Urinary bladder (tissue), 4 donors: ENCODE data around the gene CNRIP1. TPM values are rescaled to one million over a fixed set of nuclear protein-coding genes. Genes with fewer than 3 reads are reported as not detected.

Experiments
- DNase-seq: peaks from one replicate; pipeline ENCODE4 v3.0.0-alpha.2; 2015; ENCODE audit errors: extremely low spot score
- H3K27ac ChIP-seq: one replicate; pipeline ENCODE4 v1.5.1; 2013; ENCODE audit warnings: low read depth, mild to moderate bottlenecking, moderate library complexity
- H3K36me3 ChIP-seq: one replicate; pipeline ENCODE4 v1.6.1; 2013; ENCODE audit warnings: mild to moderate bottlenecking, moderate library complexity; ENCODE audit not compliant: insufficient read depth
- H3K4me1 ChIP-seq: one replicate; pipeline ENCODE4 v1.6.1; 2013; ENCODE audit warnings: mild to moderate bottlenecking, moderate library complexity; ENCODE audit not compliant: insufficient read depth
- H3K4me3 ChIP-seq: one replicate; pipeline ENCODE4 v1.5.1; 2013; ENCODE audit warnings: low read depth, low read length
- WGBS: extraction: QIAGEN DNeasy Blood & Tissue Kit; methylation state at CpG from one replicate; pipeline ENCODE4 v1.1.7; 2013; 5-methylcytosine and 5-hydroxymethylcytosine counted together
- polyA plus RNA-seq: library from polyadenylated mRNA; stranded (reverse); fragments of 200-250 nt; gene quantifications from one replicate; pipeline ENCODE4 v1.2.3, GENCODE V29; 2013
- total RNA-seq: library from RNA; depleted of rRNA; stranded (reverse); fragments of >200 nt; gene quantifications from one replicate; pipeline ENCODE4 v1.2.3, GENCODE V29; 2014
- donor health status: healthy with polysubstance abuse.
- donor health status: healthy.

The CNRIP1 gene
- total and polyA plus RNA-seq, 2 donors = 38.0 to 41.5 TPM

DNA sequence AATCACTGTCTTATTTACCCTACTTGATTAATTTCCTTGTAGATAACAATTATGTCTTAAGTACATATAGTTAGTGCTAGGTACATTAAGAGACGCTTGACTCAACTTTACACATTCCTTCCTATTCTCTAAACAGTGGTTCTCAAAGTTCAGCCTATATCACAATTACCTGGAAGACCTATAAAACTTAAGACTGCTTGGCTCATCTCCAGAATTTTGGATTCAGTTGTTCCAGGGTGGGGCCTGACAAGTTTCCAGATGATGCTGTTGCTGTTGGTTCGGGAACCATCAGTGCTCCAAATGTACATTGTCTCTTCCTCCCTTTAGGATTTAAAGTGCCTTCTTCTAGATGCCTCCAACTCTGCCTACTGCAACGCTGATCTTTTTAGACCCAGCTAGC lies 71.4 kb downstream of the CNRIP1 start:
- H3K27ac ChIP-seq = no peak overlapping the region
- H3K4me3 ChIP-seq = no peak overlapping the region
- peaks cover 3% of the 10 kb centered on the region for H3K4me1 ChIP-seq
- 58% methylated on average over 3 of the region's 3 CpGs for WGBS
- peaks cover 2% of the 10 kb centered on the region for H3K36me3 ChIP-seq
- no peak for DNase-seq

- Histone ChIP-seq H3K4me3 (no peak overlapping the region), H3K4me1 (peaks cover 3% of the 10 kb centered on the region), H3K36me3 (peaks cover 2% of the 10 kb centered on the region), H3K27ac (no peak overlapping the region)
- WGBS = 72% methylated on average over 1 of the region's 1 CpG
- no peak for DNase-seq
Measured at GRCh38 chr2:68246396-68246795, 73.4 kb downstream of the CNRIP1 start.

GRCh38 chr2:68245672-68246071 lies 74.1 kb downstream of the CNRIP1 start:
- H3K4me1 ChIP-seq = peaks cover 3% of the 10 kb centered on the region
- DNase-seq = no peak
- H3K4me3 ChIP-seq = no peak overlapping the region
- H3K27ac ChIP-seq = no peak overlapping the region
- peaks cover 2% of the 10 kb centered on the region for H3K36me3 ChIP-seq

GRCh38 chr2:68245066-68245465 lies 74.7 kb downstream of the CNRIP1 start:
- peaks cover 2% of the 10 kb centered on the region for H3K36me3 ChIP-seq
- no peak for DNase-seq
- no peak overlapping the region for H3K4me3 ChIP-seq
- peaks cover 3% of the 10 kb centered on the region for H3K4me1 ChIP-seq
- WGBS = 98% methylated on average over 4 of the region's 4 CpGs
- H3K27ac ChIP-seq = no peak overlapping the region

- Histone ChIP-seq H3K27ac (no peak overlapping the region), H3K4me3 (no peak overlapping the region), H3K36me3 (peaks cover 2% of the 10 kb centered on the region), H3K4me1 (peaks cover 3% of the 10 kb centered on the region)
- WGBS = 50% methylated on average over 2 of the region's 2 CpGs
- DNase-seq = no peak
Measured at GRCh38 chr2:68244456-68244855, 75.3 kb downstream of the CNRIP1 start.

Other genes with a start within 250 kb of the CNRIP1 start
- 11.2 TPM for gene PNO1, start 162.1 kb downstream of the CNRIP1 start, total RNA-seq
- 14.3 TPM for gene PNO1, start 162.1 kb downstream of the CNRIP1 start, polyA plus RNA-seq
- gene PPP3R1, start 67.4 kb downstream of the CNRIP1 start, total RNA-seq = 75.2 TPM
- gene PPP3R1, start 67.4 kb downstream of the CNRIP1 start, polyA plus RNA-seq = 31.3 TPM
- 12.4 TPM for gene PLEK, start 45.3 kb upstream of the CNRIP1 start, total RNA-seq
- 4.7 TPM for gene PLEK, start 45.3 kb upstream of the CNRIP1 start, polyA plus RNA-seq
- 1.2 TPM for gene FBXO48, start 147.3 kb upstream of the CNRIP1 start, total RNA-seq
- 0.68 TPM for gene FBXO48, start 147.3 kb upstream of the CNRIP1 start, polyA plus RNA-seq
- gene APLF, start 147.6 kb upstream of the CNRIP1 start, total RNA-seq = 15.9 TPM
- gene APLF, start 147.6 kb upstream of the CNRIP1 start, polyA plus RNA-seq = 1.4 TPM